NOMO-1 (cell line): Measurements from ENCODE around the gene FAM229A.

Experiments
- DNase-seq, 2 experiments: peaks; one replicate each; lab custom pipeline; 2025; ENCODE audit not compliant: unreplicated experiment in 2 of 2; lab: John Stamatoyannopoulos, UW

The FAM229A gene

DNA sequence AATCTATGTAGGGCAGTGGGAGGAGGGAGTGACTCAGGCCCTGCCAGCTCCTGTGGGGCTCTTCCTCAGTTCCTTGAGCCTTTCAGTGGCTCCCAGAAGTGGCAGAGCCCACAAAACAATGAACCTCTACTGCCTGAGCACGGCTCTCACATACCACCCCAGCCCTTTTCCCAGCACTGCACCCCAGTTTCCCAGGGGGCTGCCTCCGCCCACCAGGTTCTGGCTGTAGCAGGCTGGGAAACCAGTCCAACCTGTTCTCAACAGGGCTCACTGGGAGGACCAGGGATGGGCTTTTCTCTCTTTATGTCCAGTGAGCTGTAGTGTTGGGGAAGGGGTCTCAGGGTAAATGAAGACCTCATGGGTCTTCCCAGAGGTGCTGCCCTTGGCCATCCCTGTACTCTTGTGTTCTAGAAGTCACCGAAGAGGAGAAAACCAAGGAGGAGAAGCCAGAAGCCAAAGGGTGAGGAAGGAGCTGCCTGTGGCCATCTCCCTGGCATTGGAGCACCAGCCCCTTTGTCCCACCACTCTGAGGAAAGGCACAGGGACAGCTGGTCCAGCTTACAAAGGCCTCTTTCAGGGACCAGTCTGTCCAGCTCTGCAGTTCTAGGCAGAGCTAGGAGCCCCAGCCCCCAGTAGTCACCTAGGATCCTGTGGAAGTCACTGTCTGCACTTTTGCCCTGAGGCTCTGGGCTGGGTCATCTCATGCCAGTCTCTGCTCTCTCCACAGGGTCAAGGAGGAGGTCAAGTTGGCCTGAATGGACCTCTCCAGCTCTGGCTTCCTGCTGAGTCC, 29.8 kb downstream of the FAM229A start:
- no peak for DNase-seq

DNA sequence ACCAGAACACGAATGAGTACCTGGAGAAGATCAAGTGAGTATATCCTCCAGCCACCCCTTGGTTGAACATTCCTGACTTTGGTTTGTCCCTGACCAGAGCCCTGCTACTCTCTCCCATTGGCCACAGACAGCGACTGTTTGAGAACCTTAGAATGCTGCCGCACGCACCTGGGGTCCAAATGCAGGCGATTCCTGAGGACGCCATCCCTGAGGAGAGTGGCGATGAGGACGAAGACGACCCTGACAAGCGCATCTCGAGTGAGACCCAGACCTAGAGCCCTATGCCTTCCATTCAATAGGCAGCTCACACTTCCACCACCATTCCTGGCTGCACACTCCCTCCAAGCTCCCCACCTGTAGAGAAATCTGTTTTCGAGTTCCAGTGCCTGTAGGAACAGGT, 30.7 kb downstream of the FAM229A start:
- no peak for DNase-seq

DNA sequence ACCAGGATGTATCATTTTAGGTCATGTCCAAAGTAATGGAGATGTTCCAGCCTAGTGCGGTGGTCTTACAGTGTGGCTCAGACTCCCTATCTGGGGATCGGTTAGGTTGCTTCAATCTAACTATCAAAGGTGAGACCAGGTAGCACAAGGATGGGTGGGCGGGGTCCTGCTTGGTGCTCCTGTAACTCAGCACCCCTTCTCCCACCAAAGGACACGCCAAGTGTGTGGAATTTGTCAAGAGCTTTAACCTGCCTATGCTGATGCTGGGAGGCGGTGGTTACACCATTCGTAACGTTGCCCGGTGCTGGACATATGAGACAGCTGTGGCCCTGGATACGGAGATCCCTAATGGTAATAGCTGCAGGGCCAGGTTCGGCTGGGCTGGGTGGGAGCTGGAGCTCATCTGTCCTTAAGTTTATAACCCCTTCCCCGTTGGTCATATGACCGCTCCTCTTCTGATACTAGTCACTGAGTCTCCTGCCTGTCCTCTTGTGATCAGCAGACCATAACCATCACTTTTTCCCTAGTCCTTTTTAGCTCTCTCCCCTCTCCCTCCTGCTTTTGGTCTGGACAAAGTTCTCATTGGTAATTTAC, 31.6 kb downstream of the FAM229A start:
- DNase-seq = no peak

DNA sequence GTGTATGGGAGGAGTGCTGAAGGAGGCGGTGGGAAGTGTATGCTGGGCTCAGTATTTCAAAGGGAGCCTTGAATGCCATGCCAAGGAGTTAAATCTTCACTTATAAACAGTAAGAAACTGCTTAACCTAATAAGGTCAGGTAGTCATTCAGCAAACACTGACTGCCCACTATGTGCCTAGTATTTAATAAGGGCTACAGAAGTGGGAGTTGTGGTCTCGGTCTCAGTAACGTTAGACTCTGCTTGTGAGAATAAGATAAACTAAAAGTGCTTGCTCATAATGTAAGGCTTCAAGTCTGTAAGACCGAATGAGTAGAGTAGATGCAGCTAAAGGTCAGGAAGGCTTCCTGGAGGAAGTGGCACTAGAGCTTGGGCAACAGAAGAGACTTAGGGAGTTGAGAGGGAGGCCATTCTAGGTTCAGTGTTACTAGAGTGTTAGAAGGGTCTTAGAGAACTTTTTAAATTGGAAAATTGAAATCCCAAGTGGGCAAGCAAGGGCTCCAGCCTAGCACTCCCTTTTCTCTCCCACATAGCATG, 32.3 kb downstream of the FAM229A start:
- DNase-seq = no peak

DNA sequence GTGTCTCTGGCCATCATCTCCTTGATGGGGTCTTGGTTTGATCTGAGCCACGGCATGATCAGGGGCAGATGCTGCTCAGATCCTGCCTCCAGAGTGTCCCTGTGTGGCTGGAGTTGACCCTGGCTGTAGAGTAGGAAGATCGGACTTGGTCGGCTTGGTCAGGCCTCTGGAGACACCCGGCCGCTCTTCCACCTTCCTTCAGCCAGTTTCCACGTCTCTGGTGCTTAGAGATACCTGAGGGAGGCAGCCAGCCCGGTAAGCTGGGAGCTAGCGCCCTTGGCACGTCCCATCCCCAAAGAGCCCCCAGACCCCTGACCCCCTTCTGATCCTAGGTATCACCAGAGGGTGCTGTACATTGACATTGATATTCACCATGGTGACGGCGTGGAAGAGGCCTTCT, 35.1 kb downstream of the FAM229A start:
- no peak for DNase-seq

DNA sequence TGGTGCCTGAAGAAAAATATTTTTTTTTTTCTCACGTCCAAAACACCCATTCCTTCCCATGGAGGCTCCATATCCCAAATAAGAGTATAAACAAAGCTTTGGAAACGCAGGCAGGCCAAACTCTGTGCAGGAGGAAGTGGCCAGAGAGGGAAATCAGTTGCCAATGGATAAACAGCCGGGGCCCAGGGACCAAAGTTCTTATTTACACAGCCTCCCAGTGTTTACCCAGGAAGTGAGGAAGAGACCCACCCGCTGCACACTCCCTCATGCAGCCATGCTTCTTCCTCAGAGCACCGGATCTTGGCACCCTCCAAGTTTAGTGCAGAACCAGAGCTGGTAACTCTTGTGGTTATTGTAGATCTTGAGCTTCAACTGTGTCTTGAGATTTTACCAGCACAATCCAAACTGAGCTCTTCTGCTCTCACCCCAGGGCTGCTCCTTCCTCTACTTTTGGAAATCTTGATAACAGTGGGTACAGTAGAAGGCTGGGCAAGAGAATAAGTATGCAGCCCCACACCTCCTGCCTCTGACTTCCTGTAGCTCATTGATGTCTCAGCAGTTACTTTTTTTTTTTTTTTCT, 40.5 kb downstream of the FAM229A start:
- no peak for DNase-seq

DNA sequence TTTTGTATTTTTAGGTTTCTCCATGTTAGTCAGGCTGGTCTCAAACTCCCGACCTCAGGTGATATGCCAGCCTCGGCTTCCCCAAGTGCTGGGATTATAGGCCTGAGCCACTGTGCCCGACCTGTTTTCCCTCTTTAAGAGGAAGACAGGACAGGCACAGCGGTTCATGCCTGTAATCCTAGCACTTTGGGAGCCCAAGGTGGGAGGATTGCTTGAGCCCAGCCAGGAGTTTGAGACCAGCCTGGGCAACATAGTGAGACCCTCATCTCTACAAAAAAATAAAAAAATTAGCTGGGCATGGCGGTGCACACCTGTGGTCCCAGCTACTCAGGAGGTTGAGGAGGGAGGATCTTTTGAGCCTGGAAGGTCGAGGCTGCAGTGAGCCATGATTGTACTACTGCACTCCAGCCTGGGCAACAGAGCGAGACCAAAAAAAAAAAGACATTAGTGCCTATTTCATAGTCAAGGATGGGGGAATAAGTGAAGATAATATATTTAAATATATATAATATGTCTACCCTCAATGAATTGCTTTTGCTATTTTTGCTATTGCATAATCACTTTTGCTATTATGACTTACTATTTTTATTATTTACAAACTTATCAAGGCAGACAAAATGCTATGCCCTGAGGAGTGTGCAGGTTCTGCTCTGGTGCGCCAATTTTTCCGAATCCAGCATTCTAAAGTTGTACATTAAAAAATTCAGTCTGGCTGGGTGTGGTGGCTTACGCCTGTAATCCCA, 44.0 kb downstream of the FAM229A start:
- no peak for DNase-seq

DNA sequence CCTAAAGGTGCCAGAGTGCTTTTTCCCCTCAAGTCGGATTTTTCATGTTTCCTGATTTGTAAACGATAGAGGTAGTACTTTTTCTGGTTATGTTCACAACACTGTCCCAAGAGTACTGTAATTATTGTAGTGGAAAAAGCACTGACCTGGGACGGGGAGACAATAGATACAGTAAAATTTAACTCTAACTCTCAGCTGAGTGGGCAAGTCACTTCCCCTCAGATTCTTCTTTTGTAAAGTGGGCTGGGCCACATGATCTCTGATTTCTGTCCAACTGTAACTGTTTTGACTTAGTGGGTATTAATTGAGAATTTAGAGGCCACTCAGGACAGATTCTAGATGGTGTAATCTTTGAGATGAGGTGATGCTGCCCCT, 45.4 kb downstream of the FAM229A start:
- no peak for DNase-seq

DNA sequence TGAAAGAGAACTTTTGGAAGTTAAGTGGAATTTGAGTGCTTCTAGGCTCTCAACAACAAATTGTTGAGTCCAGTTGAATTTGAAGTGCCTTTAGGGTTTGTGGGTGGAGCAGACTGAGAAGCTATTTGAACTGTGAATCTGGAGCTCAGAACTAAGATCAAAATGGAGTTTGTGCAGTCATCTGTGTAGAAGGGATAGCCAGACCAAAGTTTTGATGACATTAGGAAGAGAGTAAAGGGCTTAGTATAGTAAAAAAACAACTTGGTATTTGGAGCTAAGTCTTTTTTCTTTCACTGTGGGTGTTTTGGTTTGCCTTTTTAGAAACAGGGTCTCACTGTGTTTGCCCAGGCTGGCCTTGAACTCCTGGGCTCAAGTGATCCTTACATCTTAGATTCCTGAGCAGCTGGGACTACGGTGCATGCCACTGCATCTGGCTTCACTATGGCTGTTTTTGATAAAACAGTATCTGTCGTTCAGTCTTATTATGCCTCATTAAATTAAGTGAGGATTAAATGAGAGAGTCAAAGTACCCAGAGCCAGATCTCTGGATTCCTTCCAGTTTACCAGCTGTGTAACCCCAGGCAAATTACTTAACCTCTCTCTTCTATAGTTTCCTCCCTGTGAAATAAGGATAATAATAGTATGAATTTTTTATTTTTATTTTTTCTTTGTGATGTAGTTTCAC, 50.4 kb downstream of the FAM229A start:
- DNase-seq = no peak
